B cell (primary cell): ENCODE measurements around the gene MLLT11. TPM values are rescaled to one million over a fixed set of nuclear protein-coding genes. Genes with fewer than 3 reads are reported as not detected.

ENCODE experiments used
- ATAC-seq: fragments of 200-7000 bp; cut with Tn5 transposase; one replicate; pipeline ENCODE4 v1.10.0; 2021; ENCODE audit warnings: low read depth, mild to moderate bottlenecking, moderate number of reproducible peaks, moderate library complexity
- CTCF ChIA-PET: fragments of 350-600 bp; sonication (Branson Sonifier 250); formaldehyde crosslinking; loops from one replicate; lab custom pipeline; 2021; ENCODE audit warnings: antibody characterized with exemption, inconsistent platforms; lab: Charles Lee
- POLR2A ChIA-PET: fragments of 350-600 bp; sonication (Branson Sonifier 250); formaldehyde crosslinking; loops from one replicate; lab custom pipeline; 2021; ENCODE audit warnings: antibody characterized with exemption; lab: Charles Lee
- DNase-seq: peaks from one replicate; pipeline ENCODE4 v3.0.0; 2013
- H2AFZ ChIP-seq: 2 replicates; pipeline ENCODE4 v1.6.1; 2012; ENCODE audit warnings: mild to moderate bottlenecking, low read depth, low read length; ENCODE audit not compliant: insufficient read depth, poor library complexity, severe bottlenecking
- H3K27ac ChIP-seq, 2 donors: 1 replicate in 1 of 2; 2 replicates in 1 of 2; pipeline ENCODE4 v1.5.1; 2012 to 2013; ENCODE audit warnings: low read length in 2 of 2, mild to moderate bottlenecking in 2 of 2, moderate library complexity in 1 of 2
- H3K27me3 ChIP-seq, 4 experiments: fragments of 200-600 bp in 1 of 4; sonication (generic) in 1 of 4; replicated peaks in 1 of 4; 1 replicate in 2 of 4; 2 replicates in 2 of 4; pipeline versions ENCODE4 v1.6.1 to v1.7.0; 2013 to 2016; ENCODE audit warnings: low read length in 3 of 4, mild to moderate bottlenecking in 2 of 4, mixed read lengths in 1 of 4, moderate library complexity in 1 of 4; ENCODE audit not compliant: insufficient read depth in 4 of 4, control insufficient read depth in 3 of 4; ENCODE audit errors: control extremely low read depth in 1 of 4
- H3K36me3 ChIP-seq, 2 experiments: replicated peaks in 1 of 2; 1 replicate in 1 of 2; 2 replicates in 1 of 2; pipeline versions ENCODE4 v1.6.1 to v1.7.1; 2013; ENCODE audit warnings: low read length in 1 of 2; ENCODE audit not compliant: insufficient read depth in 2 of 2, control insufficient read depth in 1 of 2; ENCODE audit errors: control extremely low read depth in 1 of 2, extremely low read depth in 1 of 2
- H3K4me1 ChIP-seq, 2 donors: fragments of 200-600 bp in 1 of 2; sonication (generic) in 1 of 2; 1 replicate in 1 of 2; 2 replicates in 1 of 2; pipeline versions ENCODE4 v1.5.1 to v1.6.1; 2013 to 2017; ENCODE audit warnings: low read length in 2 of 2; ENCODE audit not compliant: control insufficient read depth in 2 of 2, insufficient read depth in 2 of 2
- H3K4me2 ChIP-seq: replicated peaks from 2 replicates; pipeline ENCODE3; 2012; ENCODE audit warnings: mild to moderate bottlenecking, low read depth, low read length; ENCODE audit not compliant: poor library complexity, severe bottlenecking
- H3K4me3 ChIP-seq, 5 experiments: fragments of 200-600 bp in 1 of 5; sonication (generic) in 1 of 5; 1 replicate in 3 of 5; 2 replicates in 2 of 5; pipeline versions ENCODE4 v1.5.1 to v1.7.0; 2011 to 2016; ENCODE audit warnings: low read length in 4 of 5, mild to moderate bottlenecking in 4 of 5, low read depth in 2 of 5, control low read depth in 1 of 5, moderate library complexity in 1 of 5; ENCODE audit not compliant: insufficient read depth in 1 of 5; ENCODE audit errors: control extremely low read depth in 1 of 5, extremely low read depth in 1 of 5
- H3K79me2 ChIP-seq: fragments of 200-600 bp; sonication (generic); one replicate; pipeline ENCODE4 v1.6.0; 2016; ENCODE audit warnings: low read length; ENCODE audit not compliant: control insufficient read depth, insufficient read depth
- H3K9ac ChIP-seq: fragments of 200-600 bp; sonication (generic); 2 replicates; pipeline ENCODE4 v1.6.1; 2017; ENCODE audit warnings: mild to moderate bottlenecking, low read length, moderate library complexity
- H3K9me3 ChIP-seq, 3 donors: one replicate each; pipeline versions ENCODE4 v1.6.1 to v1.7.1; 2013; ENCODE audit warnings: low read length in 2 of 3; ENCODE audit not compliant: control insufficient read depth in 2 of 3, insufficient read depth in 1 of 3; ENCODE audit errors: control extremely low read depth in 1 of 3
- H4K20me1 ChIP-seq: 2 replicates; pipeline ENCODE4 v1.6.0; 2012; ENCODE audit warnings: mild to moderate bottlenecking, low read length; ENCODE audit not compliant: insufficient read depth, control insufficient read depth, poor library complexity, severe bottlenecking
- H3K27ac Mint-ChIP-seq: one replicate; pipeline ENCODE4 v1.8.0; 2021; ENCODE audit warnings: mixed read lengths
- H3K27me3 Mint-ChIP-seq: one replicate; pipeline ENCODE4 v1.8.0; 2021; ENCODE audit warnings: mixed read lengths
- H3K4me1 Mint-ChIP-seq: one replicate; pipeline ENCODE4 v1.8.0; 2021; ENCODE audit warnings: mixed read lengths
- H3K4me3 Mint-ChIP-seq: one replicate; pipeline ENCODE4 v1.8.0; 2021; ENCODE audit warnings: mixed read lengths
- H3K9me3 Mint-ChIP-seq: one replicate; pipeline ENCODE4 v1.8.0; 2022; ENCODE audit warnings: mixed read lengths; ENCODE audit not compliant: insufficient read depth
- EZH2 ChIP-seq: IDR thresholded peaks from 2 replicates; pipeline ENCODE4 v1.6.1; 2012; ENCODE audit warnings: borderline replicate concordance, low read depth, mild to moderate bottlenecking, moderate library complexity, low read length; ENCODE audit not compliant: insufficient read depth, poor library complexity, severe bottlenecking
- WGBS: methylation state at CpG from one replicate; pipeline ENCODE4 v1.1.5; 2013; ENCODE audit warnings: missing lambda C conversion rate; ENCODE audit not compliant: insufficient coverage; 5-methylcytosine and 5-hydroxymethylcytosine counted together
- intact Hi-C: fragments of 100-400 bp; cut with micrococcal nuclease; formaldehyde crosslinking; loops from one replicate; pipeline ENCODE4 v1.10.0; 2022
- polyA plus RNA-seq: library from polyadenylated mRNA; depleted of rRNA; stranded (reverse); fragments of >200 nt; gene quantifications from 2 replicates; pipeline ENCODE4 v1.2.3, GENCODE V29; 2012
- total RNA-seq, 2 donors: library from RNA; stranded (reverse); fragments of 120-200 nt in 1 of 2; gene quantifications; 1 replicate in 1 of 2; 2 replicates in 1 of 2; pipeline versions ENCODE4 v1.2.3 to v1.2.4, GENCODE V29; 2013 to 2022
- TF ChIP-seq, protein P1 (sequence below): fragments of 200-600 bp; IDR thresholded peaks from one replicate; pipeline ENCODE4 v1.8.0; 2022; ENCODE audit warnings: antibody characterized with exemption, mild to moderate bottlenecking

MLLT11 gene
- total and polyA plus RNA-seq, 2 donors (not counting 1 experiment from before 2014, with no cell fraction given), result 1.1 to 2.4 TPM

DNA sequence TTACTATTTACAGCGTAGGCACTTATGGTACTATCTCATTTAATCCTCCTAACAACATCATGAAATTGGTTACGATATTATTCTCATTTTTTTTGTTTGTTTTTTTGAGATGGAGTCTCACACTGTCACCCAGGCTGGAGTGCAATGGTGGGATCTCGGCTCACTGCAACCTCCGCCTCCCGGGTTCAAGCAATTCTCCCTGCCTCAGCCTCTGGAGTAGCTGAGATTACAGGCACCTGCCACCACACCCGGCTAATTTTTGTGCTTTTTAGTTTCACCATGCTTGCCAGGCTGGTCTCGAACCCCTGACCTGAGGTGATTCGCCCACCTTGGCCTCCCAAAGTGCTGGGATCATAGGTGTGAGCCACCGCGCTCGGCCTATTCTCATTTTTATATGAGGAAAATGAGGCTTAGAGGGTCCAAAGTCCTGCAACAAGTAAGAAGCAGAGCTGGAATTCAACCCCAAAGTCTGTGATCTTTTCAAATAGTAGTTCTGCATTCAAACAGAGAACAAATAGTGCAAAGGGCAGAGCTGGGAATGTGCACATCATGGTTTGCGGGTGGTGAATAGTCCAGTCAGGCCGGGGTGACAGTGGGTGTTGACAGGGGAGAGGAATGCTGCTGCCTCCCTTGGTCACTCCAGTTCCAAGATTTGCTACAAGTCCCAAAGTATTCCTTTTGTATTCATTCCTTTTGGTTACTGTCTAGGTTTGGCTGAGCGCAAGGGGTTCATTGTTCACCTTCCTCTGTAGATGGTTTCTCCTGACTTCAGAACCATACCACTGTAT, 47.3 kb upstream of the MLLT11 start:
- ChIA-PET CTCF (interaction anchor here (1.2 kb wide), 1 partner anchor 12 kb away, joined by 3 read pairs; no protein-coding TSS in a partner anchor), POLR2A (no interaction called here)
- H2AFZ ChIP-seq, result no peak overlapping the region
- H3K4me1 ChIP-seq, result peaks cover 14 to 15% of the 10 kb centered on the region in 2 donors
- H3K9me3 ChIP-seq, result no peaks in the 10 kb centered on the region
- no peak overlapping the region for H3K9ac ChIP-seq
- H4K20me1 ChIP-seq, result no peaks in the 10 kb centered on the region
- H3K4me2 ChIP-seq, result no peak overlapping the region
- H3K4me3 Mint-ChIP-seq, result no peak overlapping the region
- intact Hi-C loops, result no loop called here
- H3K4me1 Mint-ChIP-seq, result peaks cover 33% of the 10 kb centered on the region
- TF ChIP-seq, protein P1, sequence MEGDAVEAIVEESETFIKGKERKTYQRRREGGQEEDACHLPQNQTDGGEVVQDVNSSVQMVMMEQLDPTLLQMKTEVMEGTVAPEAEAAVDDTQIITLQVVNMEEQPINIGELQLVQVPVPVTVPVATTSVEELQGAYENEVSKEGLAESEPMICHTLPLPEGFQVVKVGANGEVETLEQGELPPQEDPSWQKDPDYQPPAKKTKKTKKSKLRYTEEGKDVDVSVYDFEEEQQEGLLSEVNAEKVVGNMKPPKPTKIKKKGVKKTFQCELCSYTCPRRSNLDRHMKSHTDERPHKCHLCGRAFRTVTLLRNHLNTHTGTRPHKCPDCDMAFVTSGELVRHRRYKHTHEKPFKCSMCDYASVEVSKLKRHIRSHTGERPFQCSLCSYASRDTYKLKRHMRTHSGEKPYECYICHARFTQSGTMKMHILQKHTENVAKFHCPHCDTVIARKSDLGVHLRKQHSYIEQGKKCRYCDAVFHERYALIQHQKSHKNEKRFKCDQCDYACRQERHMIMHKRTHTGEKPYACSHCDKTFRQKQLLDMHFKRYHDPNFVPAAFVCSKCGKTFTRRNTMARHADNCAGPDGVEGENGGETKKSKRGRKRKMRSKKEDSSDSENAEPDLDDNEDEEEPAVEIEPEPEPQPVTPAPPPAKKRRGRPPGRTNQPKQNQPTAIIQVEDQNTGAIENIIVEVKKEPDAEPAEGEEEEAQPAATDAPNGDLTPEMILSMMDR, result no peak
- no peak for TF ChIP-seq EZH2
- DNase-seq (no peak), ATAC-seq (no peak)
- H3K36me3 ChIP-seq, result peaks cover 3 to 12% of the 10 kb centered on the region in 2 experiments
- H3K27me3 Mint-ChIP-seq, result no peaks in the 10 kb centered on the region
- H3K27me3 ChIP-seq, result no peaks in the 10 kb centered on the region
- WGBS, result 94% methylated on average over 5 of the region's 14 CpGs
- H3K27ac Mint-ChIP-seq, result no peak overlapping the region
- H3K27ac ChIP-seq, result no peak overlapping the region
- H3K4me3 ChIP-seq, result no peak overlapping the region
- peaks cover 69% of the 10 kb centered on the region for H3K79me2 ChIP-seq
- no peaks in the 10 kb centered on the region for H3K9me3 Mint-ChIP-seq

DNA sequence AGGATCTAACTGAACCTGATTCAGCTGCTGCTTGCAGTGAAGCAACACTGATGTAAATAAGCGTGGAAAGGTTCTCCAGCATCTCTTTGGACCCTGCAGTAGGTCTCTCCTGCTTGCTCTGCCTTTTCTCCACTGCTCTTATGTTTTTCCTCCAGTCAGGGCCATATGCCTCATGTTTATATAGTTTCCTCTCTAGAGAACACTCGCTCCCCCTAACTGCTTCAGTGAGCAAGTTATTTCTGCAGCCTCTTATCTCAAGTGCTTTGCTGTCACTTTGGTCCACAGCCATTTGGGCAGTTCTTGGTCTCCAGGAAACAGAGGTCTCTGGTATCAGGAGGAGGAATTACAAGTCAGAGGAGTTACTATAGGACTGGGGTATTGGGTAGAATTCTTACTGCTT, 46.7 kb upstream of the MLLT11 start:
- 52% methylated on average over 2 of the region's 2 CpGs for WGBS
- H3K4me1 Mint-ChIP-seq, result peaks cover 28% of the 10 kb centered on the region
- Histone ChIP-seq H3K9ac (no peak overlapping the region), H4K20me1 (no peaks in the 10 kb centered on the region), H3K36me3 (peaks cover 3 to 18% of the 10 kb centered on the region in 2 experiments), H3K9me3 (no peaks in the 10 kb centered on the region), H3K27me3 (no peaks in the 10 kb centered on the region), H3K27ac (no peak overlapping the region), H3K4me3 (no peak overlapping the region), H2AFZ (no peak overlapping the region), H3K4me2 (no peak overlapping the region), H3K79me2 (peaks cover 73% of the 10 kb centered on the region), H3K4me1 (peaks cover 13% of the 10 kb centered on the region in 2 donors)
- no peaks in the 10 kb centered on the region for H3K27me3 Mint-ChIP-seq
- ATAC-seq (no peak), DNase-seq (no peak)
- no peak for TF ChIP-seq EZH2
- TF ChIP-seq, protein P1, result no peak
- no peaks in the 10 kb centered on the region for H3K9me3 Mint-ChIP-seq
- H3K27ac Mint-ChIP-seq, result no peak overlapping the region
- CTCF ChIA-PET, result no interaction called here
- H3K4me3 Mint-ChIP-seq, result no peak overlapping the region
- POLR2A ChIA-PET, result no interaction called here
- intact Hi-C loops, result no loop called here
